Activated B cell treated with CpG ODN at 0.5 μM for 24 hours (primary cell): Measurements from ENCODE around the gene STXBP5L. TPM values are rescaled to one million over a fixed set of nuclear protein-coding genes. Genes with fewer than 3 reads are reported as not detected.
"Not testable (repeated sequence)": the region's sequence is repeated elsewhere in the genome, so short reads cannot be mapped to it uniquely, and the experiment has no call there.

Source experiments
- ATAC-seq: fragments of 200-7000 bp; cut with Tn5 transposase; one replicate; pipeline ENCODE4 v1.10.0; 2021; ENCODE audit warnings: low read depth, mild to moderate bottlenecking, moderate library complexity
- CTCF ChIA-PET: fragments of 350-600 bp; sonication (Branson Sonifier 250); formaldehyde crosslinking; loops from one replicate; lab custom pipeline; 2021; ENCODE audit warnings: antibody characterized with exemption; lab: Charles Lee
- POLR2A ChIA-PET: fragments of 350-600 bp; sonication (Branson Sonifier 250); formaldehyde crosslinking; loops from one replicate; lab custom pipeline; 2021; ENCODE audit warnings: antibody characterized with exemption; lab: Charles Lee
- DNase-seq: peaks from one replicate; pipeline ENCODE4 v3.0.0; 2022
- H3K27ac Mint-ChIP-seq: one replicate; pipeline ENCODE4 v1.8.0; 2020; ENCODE audit warnings: mixed read lengths
- H3K27me3 Mint-ChIP-seq: one replicate; pipeline ENCODE4 v1.8.0; 2021; ENCODE audit warnings: mixed read lengths
- H3K36me3 Mint-ChIP-seq: one replicate; pipeline ENCODE4 v1.8.0; 2021; ENCODE audit warnings: low read depth, mixed read lengths
- H3K4me1 Mint-ChIP-seq: one replicate; pipeline ENCODE4 v1.8.0; 2021; ENCODE audit warnings: mixed read lengths
- H3K4me3 Mint-ChIP-seq: one replicate; pipeline ENCODE4 v1.8.0; 2020; ENCODE audit warnings: mild to moderate bottlenecking, mixed read lengths
- H3K9me3 Mint-ChIP-seq: one replicate; pipeline ENCODE4 v1.8.0; 2020; ENCODE audit warnings: mixed read lengths
- intact Hi-C: fragments of 100-400 bp; cut with micrococcal nuclease; formaldehyde crosslinking; loops from one replicate; pipeline ENCODE4 v1.15.1; 2024
- total RNA-seq: library from RNA; stranded (reverse); gene quantifications from 2 replicates; pipeline ENCODE4 v1.2.3, GENCODE V29; 2022
- TF ChIP-seq, protein P1 (sequence below): fragments of 200-600 bp; IDR thresholded peaks from one replicate; pipeline ENCODE4 v1.8.0; 2022; ENCODE audit warnings: antibody characterized with exemption, mild to moderate bottlenecking

The STXBP5L gene
- total RNA-seq, 1 donor from 2014 or later = not detected

- Mint-ChIP-seq H3K27ac (no peak overlapping the region), H3K4me1 (no peaks in the 10 kb centered on the region), H3K4me3 (no peak overlapping the region), H3K9me3 (peaks cover 18% of the 10 kb centered on the region), H3K36me3 (no peaks in the 10 kb centered on the region), H3K27me3 (no peaks in the 10 kb centered on the region)
- no peak for DNase-seq
- ChIA-PET CTCF (no interaction called here), POLR2A (no interaction called here)
- ATAC-seq = no peak
- intact Hi-C loops = no loop called here
- TF ChIP-seq, protein P1, sequence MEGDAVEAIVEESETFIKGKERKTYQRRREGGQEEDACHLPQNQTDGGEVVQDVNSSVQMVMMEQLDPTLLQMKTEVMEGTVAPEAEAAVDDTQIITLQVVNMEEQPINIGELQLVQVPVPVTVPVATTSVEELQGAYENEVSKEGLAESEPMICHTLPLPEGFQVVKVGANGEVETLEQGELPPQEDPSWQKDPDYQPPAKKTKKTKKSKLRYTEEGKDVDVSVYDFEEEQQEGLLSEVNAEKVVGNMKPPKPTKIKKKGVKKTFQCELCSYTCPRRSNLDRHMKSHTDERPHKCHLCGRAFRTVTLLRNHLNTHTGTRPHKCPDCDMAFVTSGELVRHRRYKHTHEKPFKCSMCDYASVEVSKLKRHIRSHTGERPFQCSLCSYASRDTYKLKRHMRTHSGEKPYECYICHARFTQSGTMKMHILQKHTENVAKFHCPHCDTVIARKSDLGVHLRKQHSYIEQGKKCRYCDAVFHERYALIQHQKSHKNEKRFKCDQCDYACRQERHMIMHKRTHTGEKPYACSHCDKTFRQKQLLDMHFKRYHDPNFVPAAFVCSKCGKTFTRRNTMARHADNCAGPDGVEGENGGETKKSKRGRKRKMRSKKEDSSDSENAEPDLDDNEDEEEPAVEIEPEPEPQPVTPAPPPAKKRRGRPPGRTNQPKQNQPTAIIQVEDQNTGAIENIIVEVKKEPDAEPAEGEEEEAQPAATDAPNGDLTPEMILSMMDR = no peak
These were observed 454.2 kb downstream of the STXBP5L start for GRCh38 chr3:121362035-121362734.

GRCh38 chr3:121388308-121388707 is 480.3 kb downstream of the STXBP5L start:
- H3K27me3 Mint-ChIP-seq, H3K36me3 Mint-ChIP-seq, ATAC-seq, H3K4me1 Mint-ChIP-seq, POLR2A ChIA-PET, H3K4me3 Mint-ChIP-seq, intact Hi-C loops, DNase-seq, H3K27ac Mint-ChIP-seq, CTCF ChIA-PET: not testable (repeated sequence)
- peaks cover 10% of the 10 kb centered on the region for H3K9me3 Mint-ChIP-seq

DNA sequence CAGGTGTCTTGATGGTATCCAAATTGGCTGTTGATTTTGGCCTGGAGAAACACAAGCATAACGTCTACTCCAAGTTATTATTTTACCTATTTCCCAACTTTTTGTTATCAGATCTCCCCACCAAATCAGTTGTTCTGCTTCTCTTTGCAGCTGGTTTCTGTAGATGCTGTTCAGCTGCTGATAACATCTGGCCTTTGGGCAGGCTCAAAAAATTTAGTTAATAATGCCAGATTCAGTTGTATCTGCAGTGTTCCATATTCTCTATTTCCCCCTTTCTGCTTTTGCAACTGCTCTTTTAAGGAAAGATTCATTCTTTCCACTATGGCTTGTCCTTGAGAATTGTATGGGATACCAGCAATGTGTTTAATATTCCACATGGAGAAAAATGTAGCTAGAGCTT is 488.0 kb downstream of the STXBP5L start:
- H3K27me3 Mint-ChIP-seq, H3K4me1 Mint-ChIP-seq, H3K4me3 Mint-ChIP-seq, H3K36me3 Mint-ChIP-seq, DNase-seq, POLR2A ChIA-PET, H3K27ac Mint-ChIP-seq, CTCF ChIA-PET, H3K9me3 Mint-ChIP-seq, intact Hi-C loops, ATAC-seq: not testable (repeated sequence)

DNA sequence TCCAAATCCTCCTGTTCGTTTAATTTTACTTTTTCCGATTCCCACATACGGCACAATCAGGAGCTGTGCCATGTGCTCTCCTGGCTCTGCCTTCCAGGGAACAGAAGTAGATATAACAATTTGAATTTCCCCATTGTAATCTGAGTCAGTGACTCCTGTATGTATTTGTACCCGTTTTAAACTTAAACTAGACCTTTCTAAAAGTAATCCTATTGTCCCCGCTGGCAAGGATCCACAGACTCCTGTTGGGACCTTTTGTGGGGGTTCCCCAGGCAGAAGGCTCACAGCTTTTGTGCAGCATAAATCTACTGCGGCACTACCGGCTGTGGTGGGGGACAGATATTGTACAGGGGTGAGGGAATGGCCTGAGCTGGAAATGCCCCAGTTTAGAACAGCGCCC is 490.0 kb downstream of the STXBP5L start:
- ATAC-seq, DNase-seq, H3K27ac Mint-ChIP-seq, H3K9me3 Mint-ChIP-seq, CTCF ChIA-PET, H3K27me3 Mint-ChIP-seq, POLR2A ChIA-PET, H3K4me3 Mint-ChIP-seq, intact Hi-C loops, H3K4me1 Mint-ChIP-seq, H3K36me3 Mint-ChIP-seq: not testable (repeated sequence)

- POLR2A ChIA-PET = no interaction called here
- Mint-ChIP-seq H3K27ac (no peak overlapping the region), H3K27me3 (peaks cover 8% of the 10 kb centered on the region), H3K4me1 (no peaks in the 10 kb centered on the region), H3K4me3 (no peak overlapping the region), H3K36me3 (no peaks in the 10 kb centered on the region), H3K9me3 (no peaks in the 10 kb centered on the region)
- intact Hi-C loops = no loop called here
- CTCF ChIA-PET = no interaction called here
- ATAC-seq (no peak), DNase-seq (no peak)
- TF ChIP-seq, protein P1 = no peak
These were observed 491.8 kb downstream of the STXBP5L start for GRCh38 chr3:121399820-121400219.

GRCh38 chr3:121405631-121406030 is 497.6 kb downstream of the STXBP5L start:
- intact Hi-C loops = no loop called here
- DNase-seq = no peak
- no peaks in the 10 kb centered on the region for H3K9me3 Mint-ChIP-seq
- H3K36me3 Mint-ChIP-seq = no peaks in the 10 kb centered on the region
- H3K4me3 Mint-ChIP-seq = no peak overlapping the region
- no peak for ATAC-seq
- H3K4me1 Mint-ChIP-seq = no peaks in the 10 kb centered on the region
- TF ChIP-seq, protein P1 = no peak
- no peaks in the 10 kb centered on the region for H3K27me3 Mint-ChIP-seq
- H3K27ac Mint-ChIP-seq = no peak overlapping the region
- CTCF ChIA-PET = no interaction called here
- POLR2A ChIA-PET = no interaction called here
